Neural cell (in vitro differentiated cells): Measurements from ENCODE around the gene IMMP1L. TPM values are rescaled to one million over a fixed set of nuclear protein-coding genes. Genes with fewer than 3 reads are reported as not detected.

Experiments used
- H2AFZ ChIP-seq: fragments of 200-600, 300-800 bp; sonication (generic), shearing (Covaris generic); 2 replicates; pipeline ENCODE4 v1.6.0; 2014; ENCODE audit warnings: low read depth, mild to moderate bottlenecking, antibody characterized with exemption, low read length, moderate library complexity
- H3F3A ChIP-seq: fragments of 200-600 bp; shearing (Covaris generic); 2 replicates; pipeline ENCODE4 v1.6.1; 2016; ENCODE audit warnings: mild to moderate bottlenecking, moderate library complexity, mixed read lengths, antibody characterized with exemption, low read length; ENCODE audit not compliant: insufficient read depth, poor library complexity, severe bottlenecking
- H3K27ac ChIP-seq: fragments of 200-600, 300-800 bp; sonication (generic), shearing (Covaris generic); 2 replicates; pipeline ENCODE4 v1.5.1; 2014; ENCODE audit warnings: mild to moderate bottlenecking, low read length, moderate library complexity
- H3K27me3 ChIP-seq: fragments of 300-800, 200-600 bp; sonication (generic), shearing (Covaris generic); 2 replicates; pipeline ENCODE4 v1.6.0; 2014; ENCODE audit warnings: mild to moderate bottlenecking, low read depth, low read length, moderate library complexity; ENCODE audit not compliant: insufficient read depth
- H3K36me3 ChIP-seq: fragments of 300-800, 200-600 bp; sonication (generic), shearing (Covaris generic); 2 replicates; pipeline ENCODE4 v1.5.1; 2014; ENCODE audit warnings: mild to moderate bottlenecking, antibody characterized with exemption, low read length, moderate library complexity; ENCODE audit not compliant: insufficient read depth
- H3K4me2 ChIP-seq: fragments of 300-800, 200-600 bp; sonication (generic), shearing (Covaris generic); 2 replicates; pipeline ENCODE4 v1.6.0; 2014; ENCODE audit warnings: mild to moderate bottlenecking, low read length
- H3K4me3 ChIP-seq: fragments of 300-800, 200-600 bp; sonication (generic), shearing (Covaris generic); 2 replicates; pipeline ENCODE4 v1.5.1; 2014; ENCODE audit warnings: mild to moderate bottlenecking, low read length, moderate library complexity
- H3K79me2 ChIP-seq: fragments of 200-600 bp; shearing (Covaris generic); replicated peaks from 2 replicates; pipeline ENCODE4 v1.6.0; 2014; ENCODE audit warnings: mild to moderate bottlenecking, low read length, moderate library complexity; ENCODE audit not compliant: insufficient read depth
- H3K9ac ChIP-seq: fragments of 300-800, 200-600 bp; sonication (generic), shearing (Covaris generic); 2 replicates; pipeline ENCODE4 v1.6.1; 2016; ENCODE audit warnings: mild to moderate bottlenecking, low read length, mixed read lengths
- H3K9me2 ChIP-seq: fragments of 200-600 bp; shearing (Covaris generic); 2 replicates; pipeline ENCODE4 v1.6.1; 2016; ENCODE audit warnings: mild to moderate bottlenecking, low read length, mixed read lengths; ENCODE audit not compliant: insufficient read depth
- H3K9me3 ChIP-seq: fragments of 200-600, 300-800 bp; sonication (generic), shearing (Covaris generic); 2 replicates; pipeline ENCODE4 v1.6.1; 2016; ENCODE audit warnings: mild to moderate bottlenecking, mixed run types, low read length, moderate library complexity, mixed read lengths
- H4K20me1 ChIP-seq: fragments of 200-600 bp; shearing (Covaris generic); 2 replicates; pipeline ENCODE4 v1.6.1; 2016; ENCODE audit warnings: mild to moderate bottlenecking, mixed run types; ENCODE audit not compliant: insufficient read depth
- EP300 ChIP-seq: fragments of 450-650 bp; conservative IDR thresholded peaks from 2 replicates; pipeline ENCODE4 v1.6.1; 2014; ENCODE audit warnings: antibody characterized with exemption, mild to moderate bottlenecking, moderate library complexity; ENCODE audit not compliant: poor library complexity, severe bottlenecking
- EZH2 ChIP-seq: fragments of 200-600, 300-800 bp; shearing (Covaris generic), sonication (generic); IDR thresholded peaks from 2 replicates; pipeline ENCODE4 v1.6.1; 2014; ENCODE audit warnings: antibody characterized with exemption, low read length, borderline replicate concordance, mild to moderate bottlenecking; ENCODE audit not compliant: insufficient read depth, poor library complexity, severe bottlenecking
- MXI1 ChIP-seq: fragments of 450-650 bp; conservative IDR thresholded peaks from 2 replicates; pipeline ENCODE4 v1.6.1; 2014; ENCODE audit warnings: antibody characterized with exemption, mild to moderate bottlenecking; ENCODE audit not compliant: poor library complexity, severe bottlenecking
- POLR2AphosphoS5 ChIP-seq: IDR thresholded peaks from 2 replicates; pipeline ENCODE4 v1.6.1; 2012
- RAD21 ChIP-seq: fragments of 450-650 bp; conservative IDR thresholded peaks from 2 replicates; pipeline ENCODE4 v1.6.1; 2014; ENCODE audit warnings: antibody characterized with exemption, mild to moderate bottlenecking, moderate library complexity
- SMC3 ChIP-seq: fragments of 450-650 bp; conservative IDR thresholded peaks from 2 replicates; pipeline ENCODE4 v1.6.1; 2014; ENCODE audit warnings: antibody characterized with exemption, mild to moderate bottlenecking, moderate library complexity; ENCODE audit not compliant: poor library complexity
- TAF1 ChIP-seq: IDR thresholded peaks from 2 replicates; pipeline ENCODE4 v1.6.1; 2012; ENCODE audit warnings: low read depth
- polyA plus RNA-seq: library from polyadenylated mRNA; depleted of rRNA; stranded (reverse); fragments of >200 nt; gene quantifications from 2 replicates; pipeline ENCODE4 v1.2.3, GENCODE V29; 2014
- TF ChIP-seq, protein P1 (sequence below): IDR thresholded peaks from 2 replicates; pipeline ENCODE4 v1.6.1; 2012; ENCODE audit warnings: borderline replicate concordance
- TF ChIP-seq, protein P2 (sequence below): fragments of 450-650 bp; IDR thresholded peaks from 2 replicates; pipeline ENCODE4 v1.5.1; 2014; ENCODE audit warnings: antibody characterized with exemption, mild to moderate bottlenecking, moderate library complexity; ENCODE audit not compliant: poor library complexity, severe bottlenecking

IMMP1L gene
- polyA plus RNA-seq, 1 donor from 2014 or later = 386 TPM

DNA sequence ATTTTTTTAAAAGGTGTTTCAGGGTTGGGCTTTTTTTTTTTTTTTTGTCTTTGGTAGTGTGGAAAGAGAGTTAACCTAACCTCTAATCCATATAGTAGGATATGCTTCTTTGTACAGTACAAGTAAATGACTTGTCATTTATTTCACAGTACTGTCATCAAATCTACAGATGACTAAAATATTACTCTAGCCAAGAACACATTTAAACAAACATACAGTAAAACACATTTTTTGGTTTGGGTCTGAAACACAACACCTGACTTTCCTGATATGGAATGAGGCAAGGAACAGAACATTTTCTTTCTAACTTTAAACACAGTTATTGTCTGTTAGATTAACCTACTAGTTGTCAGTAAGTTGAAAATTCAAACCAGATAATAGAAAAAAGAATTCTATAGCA lies 68.1 kb downstream of the IMMP1L start:
- TF ChIP-seq POLR2AphosphoS5 = no peak
- no peak for TF ChIP-seq SMC3
- no peak for TF ChIP-seq EP300
- no peak for TF ChIP-seq MXI1
- no peak for TF ChIP-seq EZH2
- TF ChIP-seq TAF1 = no peak
- TF ChIP-seq, protein P1, sequence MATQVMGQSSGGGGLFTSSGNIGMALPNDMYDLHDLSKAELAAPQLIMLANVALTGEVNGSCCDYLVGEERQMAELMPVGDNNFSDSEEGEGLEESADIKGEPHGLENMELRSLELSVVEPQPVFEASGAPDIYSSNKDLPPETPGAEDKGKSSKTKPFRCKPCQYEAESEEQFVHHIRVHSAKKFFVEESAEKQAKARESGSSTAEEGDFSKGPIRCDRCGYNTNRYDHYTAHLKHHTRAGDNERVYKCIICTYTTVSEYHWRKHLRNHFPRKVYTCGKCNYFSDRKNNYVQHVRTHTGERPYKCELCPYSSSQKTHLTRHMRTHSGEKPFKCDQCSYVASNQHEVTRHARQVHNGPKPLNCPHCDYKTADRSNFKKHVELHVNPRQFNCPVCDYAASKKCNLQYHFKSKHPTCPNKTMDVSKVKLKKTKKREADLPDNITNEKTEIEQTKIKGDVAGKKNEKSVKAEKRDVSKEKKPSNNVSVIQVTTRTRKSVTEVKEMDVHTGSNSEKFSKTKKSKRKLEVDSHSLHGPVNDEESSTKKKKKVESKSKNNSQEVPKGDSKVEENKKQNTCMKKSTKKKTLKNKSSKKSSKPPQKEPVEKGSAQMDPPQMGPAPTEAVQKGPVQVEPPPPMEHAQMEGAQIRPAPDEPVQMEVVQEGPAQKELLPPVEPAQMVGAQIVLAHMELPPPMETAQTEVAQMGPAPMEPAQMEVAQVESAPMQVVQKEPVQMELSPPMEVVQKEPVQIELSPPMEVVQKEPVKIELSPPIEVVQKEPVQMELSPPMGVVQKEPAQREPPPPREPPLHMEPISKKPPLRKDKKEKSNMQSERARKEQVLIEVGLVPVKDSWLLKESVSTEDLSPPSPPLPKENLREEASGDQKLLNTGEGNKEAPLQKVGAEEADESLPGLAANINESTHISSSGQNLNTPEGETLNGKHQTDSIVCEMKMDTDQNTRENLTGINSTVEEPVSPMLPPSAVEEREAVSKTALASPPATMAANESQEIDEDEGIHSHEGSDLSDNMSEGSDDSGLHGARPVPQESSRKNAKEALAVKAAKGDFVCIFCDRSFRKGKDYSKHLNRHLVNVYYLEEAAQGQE = no peak
- TF ChIP-seq RAD21 = no peak
- TF ChIP-seq, protein P2, sequence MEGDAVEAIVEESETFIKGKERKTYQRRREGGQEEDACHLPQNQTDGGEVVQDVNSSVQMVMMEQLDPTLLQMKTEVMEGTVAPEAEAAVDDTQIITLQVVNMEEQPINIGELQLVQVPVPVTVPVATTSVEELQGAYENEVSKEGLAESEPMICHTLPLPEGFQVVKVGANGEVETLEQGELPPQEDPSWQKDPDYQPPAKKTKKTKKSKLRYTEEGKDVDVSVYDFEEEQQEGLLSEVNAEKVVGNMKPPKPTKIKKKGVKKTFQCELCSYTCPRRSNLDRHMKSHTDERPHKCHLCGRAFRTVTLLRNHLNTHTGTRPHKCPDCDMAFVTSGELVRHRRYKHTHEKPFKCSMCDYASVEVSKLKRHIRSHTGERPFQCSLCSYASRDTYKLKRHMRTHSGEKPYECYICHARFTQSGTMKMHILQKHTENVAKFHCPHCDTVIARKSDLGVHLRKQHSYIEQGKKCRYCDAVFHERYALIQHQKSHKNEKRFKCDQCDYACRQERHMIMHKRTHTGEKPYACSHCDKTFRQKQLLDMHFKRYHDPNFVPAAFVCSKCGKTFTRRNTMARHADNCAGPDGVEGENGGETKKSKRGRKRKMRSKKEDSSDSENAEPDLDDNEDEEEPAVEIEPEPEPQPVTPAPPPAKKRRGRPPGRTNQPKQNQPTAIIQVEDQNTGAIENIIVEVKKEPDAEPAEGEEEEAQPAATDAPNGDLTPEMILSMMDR = no peak

DNA sequence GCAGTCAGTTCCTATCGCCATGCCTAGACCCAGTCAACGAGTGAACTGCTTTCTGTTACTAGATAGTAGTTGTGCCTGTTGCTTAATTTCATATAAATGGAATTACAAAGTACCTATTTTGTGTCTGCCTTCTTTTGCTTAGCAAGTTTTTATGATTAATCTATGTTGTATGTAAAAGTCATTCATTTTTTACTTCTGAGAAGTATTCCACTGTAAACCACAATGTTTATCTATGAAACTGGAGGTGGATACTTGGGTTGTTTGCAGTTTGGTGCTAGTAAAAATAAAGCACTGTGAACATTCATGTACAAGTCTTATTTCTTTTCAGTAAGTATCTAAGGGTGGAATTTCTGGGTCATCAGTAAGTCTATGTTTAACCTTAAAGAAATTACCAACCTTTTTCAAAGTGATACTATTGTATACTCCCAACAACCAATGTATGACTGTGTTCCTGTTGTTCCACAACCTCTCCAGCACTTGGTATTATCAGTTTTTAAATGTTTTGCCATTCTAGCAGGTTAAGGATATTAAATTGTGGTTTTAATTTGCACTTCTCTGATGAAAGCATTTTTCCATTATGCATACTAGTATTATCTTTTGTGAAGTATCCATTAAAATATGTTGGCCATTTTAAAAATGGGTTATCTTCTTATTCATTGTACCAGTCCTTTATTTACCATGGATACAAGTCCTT lies 71.5 kb downstream of the IMMP1L start:
- H3K9me3 ChIP-seq = no peaks in the 10 kb centered on the region
- no peak overlapping the region for H2AFZ ChIP-seq
- no peaks in the 10 kb centered on the region for H3F3A ChIP-seq
- no peak overlapping the region for H3K4me3 ChIP-seq
- H3K9me2 ChIP-seq = no peaks in the 10 kb centered on the region
- no peaks in the 10 kb centered on the region for H3K27me3 ChIP-seq
- H3K9ac ChIP-seq = no peak overlapping the region
- no peaks in the 10 kb centered on the region for H3K36me3 ChIP-seq
- H3K27ac ChIP-seq = no peak overlapping the region
- no peaks in the 10 kb centered on the region for H3K79me2 ChIP-seq
- H4K20me1 ChIP-seq = no peaks in the 10 kb centered on the region
- no peak for TF ChIP-seq EZH2
- TF ChIP-seq SMC3 = no peak
- TF ChIP-seq, protein P2 = no peak
- no peak for TF ChIP-seq POLR2AphosphoS5
- no peak for TF ChIP-seq TAF1
- no peak for TF ChIP-seq EP300
- no peak for TF ChIP-seq RAD21
- TF ChIP-seq, protein P1 = no peak
- TF ChIP-seq MXI1 = no peak
- H3K4me2 ChIP-seq = no peak overlapping the region

More for the DNA sequence above, 68.1 kb downstream of the IMMP1L start:
- Histone ChIP-seq H3K9me2 (no peaks in the 10 kb centered on the region), H3K4me3 (no peak overlapping the region), H2AFZ (no peak overlapping the region), H3K4me2 (no peak overlapping the region), H4K20me1 (no peaks in the 10 kb centered on the region), H3K9ac (no peak overlapping the region), H3K79me2 (no peaks in the 10 kb centered on the region), H3K9me3 (no peaks in the 10 kb centered on the region), H3K36me3 (no peaks in the 10 kb centered on the region), H3F3A (no peaks in the 10 kb centered on the region), H3K27me3 (no peaks in the 10 kb centered on the region), H3K27ac (no peak overlapping the region)
